WTC11 (cell line): ENCODE results near the gene KCTD16. TPM values are rescaled to one million over a fixed set of nuclear protein-coding genes. Genes with fewer than 3 reads are reported as not detected.

ENCODE experiments used
- ATAC-seq: fragments of 200-7000 bp; cut with Tn5 transposase; 2 replicates; pipeline ENCODE4 v1.10.0; 2021; ENCODE audit warnings: mild to moderate bottlenecking, moderate library complexity
- CTCF ChIA-PET: fragments of 300-600 bp; sonication (Branson Sonifier 250); formaldehyde crosslinking; loops from one replicate; lab custom pipeline; 2021; ENCODE audit warnings: antibody characterized with exemption; lab: Charles Lee
- POLR2A ChIA-PET: fragments of 350-600 bp; sonication (Branson Sonifier 250); formaldehyde crosslinking; loops from one replicate; lab custom pipeline; 2021; ENCODE audit warnings: antibody characterized with exemption; lab: Charles Lee
- DNase-seq: peaks from one replicate; pipeline ENCODE4 v3.0.0; 2021; ENCODE audit warnings: low spot score
- H3K27ac Mint-ChIP-seq: 2 replicates; pipeline ENCODE4 v1.8.0; 2021; ENCODE audit warnings: mixed read lengths
- H3K27me3 Mint-ChIP-seq: 2 replicates; pipeline ENCODE4 v1.8.0; 2021; ENCODE audit warnings: low read depth, mild to moderate bottlenecking, moderate library complexity, mixed read lengths
- H3K36me3 Mint-ChIP-seq: 2 replicates; pipeline ENCODE4 v1.8.0; 2021; ENCODE audit warnings: mixed read lengths
- H3K4me1 Mint-ChIP-seq: 2 replicates; pipeline ENCODE4 v1.8.0; 2022; ENCODE audit warnings: mixed read lengths
- H3K4me3 Mint-ChIP-seq: 2 replicates; pipeline ENCODE4 v1.8.0; 2021; ENCODE audit warnings: mild to moderate bottlenecking, moderate library complexity, mixed read lengths
- H3K9me3 Mint-ChIP-seq: 2 replicates; pipeline ENCODE4 v1.8.0; 2021; ENCODE audit warnings: mixed read lengths
- AR ChIP-seq: fragments of 250-450 bp; sonication (Bioruptor Pico); IDR thresholded peaks from 2 replicates; pipeline ENCODE4 v1.9.0; 2021; ENCODE audit warnings: mild to moderate bottlenecking
- ATF1 ChIP-seq: sonication (generic); formaldehyde crosslinking; IDR thresholded peaks from 2 replicates; pipeline ENCODE4 v1.8.1; 2023; ENCODE audit warnings: mild to moderate bottlenecking, moderate library complexity, missing genetic modification reagents
- ATF2 ChIP-seq: sonication (generic); formaldehyde crosslinking; IDR thresholded peaks from 2 replicates; pipeline ENCODE4 v1.8.1; 2022; ENCODE audit warnings: low read depth, missing genetic modification reagents, borderline replicate concordance
- CTCF ChIP-seq: fragments of 200-600 bp; IDR thresholded peaks from 2 replicates; pipeline ENCODE4 v1.8.0; 2022; ENCODE audit warnings: antibody characterized with exemption
- E2F1 ChIP-seq: sonication (generic); formaldehyde crosslinking; IDR thresholded peaks from 2 replicates; pipeline ENCODE4 v1.8.0; 2022; ENCODE audit warnings: mild to moderate bottlenecking, missing genetic modification reagents
- EMX1 ChIP-seq: fragments of 250-450 bp; sonication (Bioruptor Pico); IDR thresholded peaks from 2 replicates; pipeline ENCODE4 v1.8.0; 2021; ENCODE audit warnings: mild to moderate bottlenecking
- FOXP1 ChIP-seq: sonication (generic); formaldehyde crosslinking; IDR thresholded peaks from 2 replicates; pipeline ENCODE4 v1.8.0; 2022; ENCODE audit warnings: missing genetic modification reagents, mild to moderate bottlenecking, moderate library complexity, borderline replicate concordance
- GABPB1 ChIP-seq: sonication (generic); formaldehyde crosslinking; IDR thresholded peaks from 2 replicates; pipeline ENCODE4 v1.8.1; 2023; ENCODE audit warnings: mild to moderate bottlenecking, missing genetic modification reagents
- HMGA2 ChIP-seq: fragments of 250-450 bp; sonication (Bioruptor Pico); IDR thresholded peaks from 2 replicates; pipeline ENCODE4 v1.4.0; 2021; ENCODE audit warnings: mild to moderate bottlenecking, moderate library complexity
- IRF2 ChIP-seq: sonication (generic); formaldehyde crosslinking; IDR thresholded peaks from 2 replicates; pipeline ENCODE4 v1.8.0; 2022; ENCODE audit warnings: low read depth, missing genetic modification reagents, borderline replicate concordance
- KAT7 ChIP-seq: sonication (generic); formaldehyde crosslinking; IDR thresholded peaks from 2 replicates; pipeline ENCODE4 v1.8.1; 2023; ENCODE audit warnings: missing genetic modification reagents, mild to moderate bottlenecking, borderline replicate concordance
- NR2C2 ChIP-seq: sonication (generic); formaldehyde crosslinking; IDR thresholded peaks from 2 replicates; pipeline ENCODE4 v1.8.0; 2022; ENCODE audit warnings: mild to moderate bottlenecking, missing genetic modification reagents
- PREB ChIP-seq: sonication (generic); formaldehyde crosslinking; IDR thresholded peaks from 2 replicates; pipeline ENCODE4 v1.8.1; 2022; ENCODE audit warnings: mild to moderate bottlenecking, missing genetic modification reagents, moderate library complexity, borderline replicate concordance
- SMAD3 ChIP-seq: sonication (generic); formaldehyde crosslinking; IDR thresholded peaks from 2 replicates; pipeline ENCODE4 v1.8.0; 2022; ENCODE audit warnings: missing genetic modification reagents, mild to moderate bottlenecking, borderline replicate concordance
- SOX15 ChIP-seq: fragments of 250-450 bp; sonication (Bioruptor Pico); IDR thresholded peaks from 2 replicates; pipeline ENCODE4 v1.9.0; 2021; ENCODE audit warnings: mild to moderate bottlenecking
- TEAD1 ChIP-seq: sonication (generic); formaldehyde crosslinking; IDR thresholded peaks from 2 replicates; pipeline ENCODE4 v1.8.0; 2022; ENCODE audit warnings: mild to moderate bottlenecking, missing genetic modification reagents
- TEAD4 ChIP-seq: sonication (generic); formaldehyde crosslinking; IDR thresholded peaks from 2 replicates; pipeline ENCODE4 v1.8.0; 2022; ENCODE audit warnings: mild to moderate bottlenecking, missing genetic modification reagents
- USF2 ChIP-seq: sonication (generic); formaldehyde crosslinking; IDR thresholded peaks from 2 replicates; pipeline ENCODE4 v1.8.1; 2023; ENCODE audit warnings: mild to moderate bottlenecking, missing genetic modification reagents, moderate library complexity
- ZNF219 ChIP-seq: sonication (generic); formaldehyde crosslinking; IDR thresholded peaks from 2 replicates; pipeline ENCODE4 v1.8.0; 2023; ENCODE audit warnings: missing genetic modification reagents, mild to moderate bottlenecking, borderline replicate concordance
- ZNF423 ChIP-seq: fragments of 250-450 bp; sonication (Bioruptor Pico); IDR thresholded peaks from 2 replicates; pipeline ENCODE4 v2.1.2; 2022; ENCODE audit warnings: mild to moderate bottlenecking, moderate library complexity
- total RNA-seq: library from RNA; stranded (reverse); gene quantifications from 3 replicates; pipeline ENCODE4 v1.2.3, GENCODE V29; 2021

The KCTD16 gene
- total RNA-seq, 1 experiment from 2014 or later = 0.20 TPM

- TF ChIP-seq IRF2 (no peak), USF2 (CRISPR knock-in tag) (no peak), CTCF (no peak), FOXP1 (no peak)
Observed at GRCh38 chr5:144331361-144331760, 160.7 kb downstream of the KCTD16 start (continued).

GRCh38 chr5:144332265-144332664, 161.6 kb downstream of the KCTD16 start:
- H3K4me3 Mint-ChIP-seq = no peak overlapping the region
- H3K36me3 Mint-ChIP-seq = no peaks in the 10 kb centered on the region
- TF ChIP-seq NR2C2 (CRISPR knock-in tag) (no peak), TEAD4 (no peak), GABPB1 (CRISPR knock-in tag) (no peak), SOX15 (CRISPR knock-in tag) (no peak), HMGA2 (no peak), PREB (CRISPR knock-in tag) (no peak), ZNF219 (CRISPR knock-in tag) (no peak), E2F1 (CRISPR knock-in tag) (no peak)
- DNase-seq = peak; percentile 17
- H3K27me3 Mint-ChIP-seq = peaks cover 17% of the 10 kb centered on the region; the same call in 1 of the 2 replicates
- CTCF ChIA-PET = interaction anchor here (0.7 to 2.0 kb wide), 7 partner anchors 12 to 128 kb away, joined by 3 to 10 read pairs (median 3); no protein-coding TSS in a partner anchor
- peak; percentile 95 for ATAC-seq
- POLR2A ChIA-PET = no interaction called here
- no peak overlapping the region for H3K27ac Mint-ChIP-seq
- H3K4me1 Mint-ChIP-seq = no peaks in the 10 kb centered on the region
- H3K9me3 Mint-ChIP-seq = no peaks in the 10 kb centered on the region

- no peaks in the 10 kb centered on the region for H3K36me3 Mint-ChIP-seq
- POLR2A ChIA-PET = no interaction called here
- no peak for DNase-seq
- H3K9me3 Mint-ChIP-seq = no peaks in the 10 kb centered on the region
- H3K27ac Mint-ChIP-seq = no peak overlapping the region
- no peaks in the 10 kb centered on the region for H3K4me1 Mint-ChIP-seq
- ATAC-seq = no peak
- H3K4me3 Mint-ChIP-seq = no peak overlapping the region
- CTCF ChIA-PET = interaction anchor here (0.6 to 1.9 kb wide), 3 partner anchors 15 to 134 kb away, joined by 3 to 5 read pairs (median 4); no protein-coding TSS in a partner anchor
- H3K27me3 Mint-ChIP-seq = peaks cover 24% of the 10 kb centered on the region
- no peak for TF ChIP-seq ATF2 (CRISPR knock-in tag)
- no peak for TF ChIP-seq KAT7 (CRISPR knock-in tag)
Observed at GRCh38 chr5:144333336-144333920, 162.8 kb downstream of the KCTD16 start.

GRCh38 chr5:144335561-144335960, 164.9 kb downstream of the KCTD16 start:
- H3K9me3 Mint-ChIP-seq = no peaks in the 10 kb centered on the region
- ATAC-seq (no peak), DNase-seq (no peak)
- H3K4me3 Mint-ChIP-seq = no peak overlapping the region
- ChIA-PET POLR2A (no interaction called here), CTCF (interaction anchor here (1.1 kb wide), 1 partner anchor 902 kb away, joined by 3 read pairs; no protein-coding TSS in a partner anchor)
- peaks cover 40% of the 10 kb centered on the region for H3K27me3 Mint-ChIP-seq
- H3K27ac Mint-ChIP-seq = no peak overlapping the region
- no peaks in the 10 kb centered on the region for H3K4me1 Mint-ChIP-seq
- H3K36me3 Mint-ChIP-seq = no peaks in the 10 kb centered on the region
- no peak for TF ChIP-seq TEAD1 (CRISPR knock-in tag)
- no peak for TF ChIP-seq FOXP1
- no peak for TF ChIP-seq SMAD3
- TF ChIP-seq AR = no peak
- no peak for TF ChIP-seq E2F1 (CRISPR knock-in tag)
- no peak for TF ChIP-seq ATF1
- TF ChIP-seq ZNF423 (CRISPR knock-in tag) = no peak
- TF ChIP-seq EMX1 (CRISPR knock-in tag) = no peak
